Measurements from ENCODE around the gene CYP27A1. TPM values are rescaled to one million over a fixed set of nuclear protein-coding genes. Genes with fewer than 3 reads are reported as not detected.

The CYP27A1 gene
- total RNA-seq, 1 donor from 2014 or later, result 0.11 TPM

DNA sequence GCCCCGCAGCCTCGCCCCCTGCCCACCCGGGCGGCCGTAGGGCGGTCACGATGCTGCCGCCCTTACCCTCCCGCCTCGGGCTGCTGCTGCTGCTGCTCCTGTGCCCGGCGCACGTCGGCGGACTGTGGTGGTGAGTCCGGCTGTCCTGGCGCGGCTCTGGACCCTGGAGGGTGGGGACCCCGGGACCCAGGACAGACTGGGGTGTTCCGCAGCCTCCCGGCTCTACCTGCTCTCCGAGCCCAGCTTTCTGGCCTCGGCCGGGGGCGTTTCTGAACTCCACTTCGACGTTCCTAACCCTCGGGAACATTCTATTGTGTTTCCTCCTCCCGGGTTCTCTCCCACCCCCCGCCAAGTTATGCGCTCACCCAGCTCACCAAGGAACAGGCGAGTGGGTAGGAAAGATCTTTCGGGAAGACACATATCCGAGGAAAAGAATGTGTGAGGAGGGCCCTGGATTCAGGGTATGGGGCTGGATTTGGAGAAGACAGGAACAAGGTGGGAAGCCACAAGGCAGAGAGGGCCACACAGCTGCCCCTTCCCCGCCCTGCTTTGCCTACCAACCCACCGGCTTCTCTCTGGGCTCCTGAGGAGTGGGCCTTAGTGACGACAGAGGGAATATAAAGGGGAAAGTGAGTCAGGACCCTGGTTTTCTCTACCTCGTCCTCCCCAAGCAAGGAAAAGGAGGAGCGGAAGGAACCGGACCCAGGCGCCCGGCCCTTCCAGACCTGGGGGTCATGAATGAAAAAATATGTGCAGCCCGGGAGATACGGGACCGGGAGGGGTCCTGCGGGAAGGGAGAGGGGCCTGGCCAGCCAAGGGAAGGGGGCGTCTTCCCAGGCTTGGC lies 78.3 kb downstream of the CYP27A1 start:
- Histone ChIP-seq H2AFZ (replicated peaks) (peak overlapping the region; percentile 72), H3K27me3 (peaks cover 100% of the 10 kb centered on the region), H4K20me1 (ENCODE audit: low read depth) (peaks cover 35% of the 10 kb centered on the region), H3K4me2 (peak overlapping the region; percentile 86), H3K4me3 (peak overlapping the region; percentile 46), H3K27ac (no peak overlapping the region), H3F3A (ENCODE audit: low read depth) (peaks cover 17% of the 10 kb centered on the region), H3K9me3 (ENCODE audit: low read depth) (no peaks in the 10 kb centered on the region), H3K9ac (no peak overlapping the region), H3K79me2 (ENCODE audit: low read depth) (no peaks in the 10 kb centered on the region), H3K4me1 (peaks cover 19% of the 10 kb centered on the region), H3K36me3 (no peaks in the 10 kb centered on the region)
- H3K27ac Mint-ChIP-seq, result no peak overlapping the region
- H3K36me3 Mint-ChIP-seq, result no peaks in the 10 kb centered on the region
- H3K9me3 Mint-ChIP-seq, result peaks cover 2% of the 10 kb centered on the region
- DNase-seq (ENCODE audit: low spot score), result no peak
- TF ChIP-seq, protein P1, sequence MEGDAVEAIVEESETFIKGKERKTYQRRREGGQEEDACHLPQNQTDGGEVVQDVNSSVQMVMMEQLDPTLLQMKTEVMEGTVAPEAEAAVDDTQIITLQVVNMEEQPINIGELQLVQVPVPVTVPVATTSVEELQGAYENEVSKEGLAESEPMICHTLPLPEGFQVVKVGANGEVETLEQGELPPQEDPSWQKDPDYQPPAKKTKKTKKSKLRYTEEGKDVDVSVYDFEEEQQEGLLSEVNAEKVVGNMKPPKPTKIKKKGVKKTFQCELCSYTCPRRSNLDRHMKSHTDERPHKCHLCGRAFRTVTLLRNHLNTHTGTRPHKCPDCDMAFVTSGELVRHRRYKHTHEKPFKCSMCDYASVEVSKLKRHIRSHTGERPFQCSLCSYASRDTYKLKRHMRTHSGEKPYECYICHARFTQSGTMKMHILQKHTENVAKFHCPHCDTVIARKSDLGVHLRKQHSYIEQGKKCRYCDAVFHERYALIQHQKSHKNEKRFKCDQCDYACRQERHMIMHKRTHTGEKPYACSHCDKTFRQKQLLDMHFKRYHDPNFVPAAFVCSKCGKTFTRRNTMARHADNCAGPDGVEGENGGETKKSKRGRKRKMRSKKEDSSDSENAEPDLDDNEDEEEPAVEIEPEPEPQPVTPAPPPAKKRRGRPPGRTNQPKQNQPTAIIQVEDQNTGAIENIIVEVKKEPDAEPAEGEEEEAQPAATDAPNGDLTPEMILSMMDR (IDR thresholded peaks at IDR 0.05), result no peak
- peak; percentile 89 for TF ChIP-seq EZH2 (IDR thresholded peaks at IDR 0.05)
- TF ChIP-seq EZH2phosphoT487 (IDR thresholded peaks at IDR 0.05), result peak; percentile 73
- peak overlapping the region; percentile 81 for H3K4me3 Mint-ChIP-seq
- peaks cover 84% of the 10 kb centered on the region for H3K27me3 Mint-ChIP-seq (ENCODE audit: insufficient read depth, low read depth)
- H3K4me1 Mint-ChIP-seq, result peaks cover 20% of the 10 kb centered on the region

DNA sequence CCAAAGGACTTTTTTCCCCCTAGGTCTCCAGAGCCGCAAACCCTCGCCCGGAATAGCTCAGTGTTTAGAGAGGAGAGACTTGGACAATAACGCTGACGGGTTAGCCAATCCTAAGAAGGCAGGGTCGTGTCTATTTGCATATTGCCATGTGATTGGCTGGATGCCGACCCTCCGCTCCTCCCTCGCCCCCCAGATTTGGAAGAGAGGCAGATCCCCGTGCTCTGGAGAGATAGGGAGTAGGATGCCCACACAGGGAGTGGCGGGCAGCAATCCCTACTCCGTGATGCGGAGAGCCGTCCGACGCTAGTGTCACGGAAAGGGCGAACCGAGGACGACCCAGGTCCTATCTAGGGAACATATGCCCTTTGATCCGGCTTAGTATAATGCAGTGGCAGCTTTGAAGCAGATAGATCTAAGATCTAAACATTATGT lies 79.0 kb downstream of the CYP27A1 start:
- H4K20me1 ChIP-seq (ENCODE audit: low read depth), result peaks cover 35% of the 10 kb centered on the region
- H3K9me3 ChIP-seq (ENCODE audit: low read depth), result no peaks in the 10 kb centered on the region
- H3K36me3 ChIP-seq, result no peaks in the 10 kb centered on the region
- peak; percentile 97 for DNase-seq (ENCODE audit: low spot score)
- Mint-ChIP-seq H3K27me3 (ENCODE audit: insufficient read depth, low read depth) (peaks cover 80% of the 10 kb centered on the region), H3K4me3 (peak overlapping the region; percentile 60), H3K36me3 (no peaks in the 10 kb centered on the region), H3K9me3 (peaks cover 2% of the 10 kb centered on the region), H3K4me1 (peaks cover 20% of the 10 kb centered on the region), H3K27ac (no peak overlapping the region)
- peaks cover 17% of the 10 kb centered on the region for H3F3A ChIP-seq (ENCODE audit: low read depth)
- H3K9ac ChIP-seq, result no peak overlapping the region
- peaks cover 19% of the 10 kb centered on the region for H3K4me1 ChIP-seq
- TF ChIP-seq, protein P1 (IDR thresholded peaks at IDR 0.05), result no peak
- no peak for TF ChIP-seq EZH2phosphoT487 (IDR thresholded peaks at IDR 0.05)
- TF ChIP-seq EZH2 (IDR thresholded peaks at IDR 0.05), result no peak
- H3K4me3 ChIP-seq, result peak overlapping the region; percentile 46
- H2AFZ ChIP-seq (replicated peaks), result no peak overlapping the region
- H3K27ac ChIP-seq, result no peak overlapping the region
- H3K4me2 ChIP-seq, result peak overlapping the region; percentile 86
- no peaks in the 10 kb centered on the region for H3K79me2 ChIP-seq (ENCODE audit: low read depth)
- H3K27me3 ChIP-seq, result peaks cover 100% of the 10 kb centered on the region

DNA sequence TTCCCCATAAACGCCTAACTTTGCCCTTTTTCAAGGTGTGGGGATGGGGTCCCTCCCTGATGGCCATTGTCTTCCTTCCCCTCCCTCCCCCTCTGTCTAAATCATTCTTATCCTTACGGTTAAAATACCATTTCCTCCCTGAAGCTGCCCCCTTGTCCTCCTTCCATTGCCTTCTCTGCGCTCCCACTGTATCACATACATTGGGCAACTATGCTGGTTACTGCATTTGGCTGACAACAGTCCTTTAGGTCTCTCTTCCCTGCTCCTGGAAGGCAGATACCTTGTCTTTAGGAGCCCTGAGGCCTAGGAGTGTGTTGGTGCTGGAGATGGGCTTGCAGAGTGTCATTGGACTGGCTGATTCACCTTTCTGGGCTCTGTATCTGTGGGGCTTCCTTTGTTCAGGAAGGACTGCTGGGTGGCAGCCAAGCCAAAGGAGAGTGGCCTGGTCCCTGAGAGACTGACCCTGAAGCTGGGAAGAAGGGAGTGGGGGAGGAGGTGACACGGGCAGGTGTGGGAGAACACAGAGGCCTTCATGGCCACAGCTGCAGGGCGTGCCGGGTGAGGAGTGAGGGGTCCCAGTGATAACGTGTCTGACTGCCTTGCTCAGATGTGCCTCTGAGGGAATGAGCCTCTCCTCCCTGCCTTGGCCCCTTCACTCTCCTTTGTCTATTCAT lies 79.8 kb downstream of the CYP27A1 start:
- no peak overlapping the region for H2AFZ ChIP-seq (replicated peaks)
- peaks cover 19% of the 10 kb centered on the region for H3K4me1 ChIP-seq
- no peak overlapping the region for H3K4me2 ChIP-seq
- no peak overlapping the region for H3K9ac ChIP-seq
- DNase-seq (ENCODE audit: low spot score), result no peak
- H3K36me3 ChIP-seq, result no peaks in the 10 kb centered on the region
- Mint-ChIP-seq H3K36me3 (no peaks in the 10 kb centered on the region), H3K4me1 (peaks cover 20% of the 10 kb centered on the region), H3K27me3 (ENCODE audit: insufficient read depth, low read depth) (peaks cover 76% of the 10 kb centered on the region), H3K27ac (no peak overlapping the region), H3K4me3 (no peak overlapping the region), H3K9me3 (peaks cover 2% of the 10 kb centered on the region)
- no peaks in the 10 kb centered on the region for H3K79me2 ChIP-seq (ENCODE audit: low read depth)
- peaks cover 17% of the 10 kb centered on the region for H3F3A ChIP-seq (ENCODE audit: low read depth)
- H3K9me3 ChIP-seq (ENCODE audit: low read depth), result no peaks in the 10 kb centered on the region
- TF ChIP-seq, protein P1 (IDR thresholded peaks at IDR 0.05), result no peak
- no peak overlapping the region for H3K27ac ChIP-seq
- H4K20me1 ChIP-seq (ENCODE audit: low read depth), result peaks cover 35% of the 10 kb centered on the region
- H3K27me3 ChIP-seq, result peaks cover 100% of the 10 kb centered on the region
- H3K4me3 ChIP-seq, result no peak overlapping the region

Data from neural progenitor cell (in vitro differentiated cells).